Fibroblast of lung (primary cell): ENCODE results near the gene PLPPR2.

Source experiments
- CTCF ChIP-seq, 2 donors: IDR thresholded peaks in 1 of 2; conservative IDR thresholded peaks in 1 of 2; 1 replicate in 1 of 2; 2 replicates in 1 of 2; pipeline ENCODE4 v1.5.1; 2011 to 2012; ENCODE audit warnings: low read length in 2 of 2, control low read depth in 1 of 2, inconsistent platforms in 1 of 2, low read depth in 1 of 2, mild to moderate bottlenecking in 1 of 2
- EZH2 ChIP-seq: IDR thresholded peaks from 2 replicates; pipeline ENCODE4 v1.5.1; 2012; ENCODE audit warnings: low read length, control low read depth, mild to moderate bottlenecking; ENCODE audit errors: missing control alignments

GRCh38 chr19:11390933-11391680 lies 35.9 kb downstream of the PLPPR2 start:
- no peak for TF ChIP-seq CTCF (conservative IDR thresholded peaks at IDR 0.05 in 1 of 2, IDR thresholded peaks at IDR 0.05 in 1 of 2; ENCODE audit: low read depth in 1 of 2, low read length in 2 of 2)
- TF ChIP-seq EZH2 = no peak
